B cell (primary cell): ENCODE data around the gene NNT. TPM values are rescaled to one million over a fixed set of nuclear protein-coding genes. Genes with fewer than 3 reads are reported as not detected.

ENCODE experiments used
- ATAC-seq: fragments of 200-7000 bp; cut with Tn5 transposase; one replicate; pipeline ENCODE4 v1.10.0; 2021; ENCODE audit warnings: low read depth, mild to moderate bottlenecking, moderate number of reproducible peaks, moderate library complexity
- CTCF ChIA-PET: fragments of 350-600 bp; sonication (Branson Sonifier 250); formaldehyde crosslinking; loops from one replicate; lab custom pipeline; 2021; ENCODE audit warnings: antibody characterized with exemption, inconsistent platforms; lab: Charles Lee
- POLR2A ChIA-PET: fragments of 350-600 bp; sonication (Branson Sonifier 250); formaldehyde crosslinking; loops from one replicate; lab custom pipeline; 2021; ENCODE audit warnings: antibody characterized with exemption; lab: Charles Lee
- DNase-seq: peaks from one replicate; pipeline ENCODE4 v3.0.0; 2013
- H2AFZ ChIP-seq: 2 replicates; pipeline ENCODE4 v1.6.1; 2012; ENCODE audit warnings: mild to moderate bottlenecking, low read depth, low read length; ENCODE audit not compliant: insufficient read depth, poor library complexity, severe bottlenecking
- H3K27ac ChIP-seq, 2 donors: 1 replicate in 1 of 2; 2 replicates in 1 of 2; pipeline ENCODE4 v1.5.1; 2012 to 2013; ENCODE audit warnings: low read length in 2 of 2, mild to moderate bottlenecking in 2 of 2, moderate library complexity in 1 of 2
- H3K27me3 ChIP-seq, 4 experiments: fragments of 200-600 bp in 1 of 4; sonication (generic) in 1 of 4; replicated peaks in 1 of 4; 1 replicate in 2 of 4; 2 replicates in 2 of 4; pipeline versions ENCODE4 v1.6.1 to v1.7.0; 2013 to 2016; ENCODE audit warnings: low read length in 3 of 4, mild to moderate bottlenecking in 2 of 4, mixed read lengths in 1 of 4, moderate library complexity in 1 of 4; ENCODE audit not compliant: insufficient read depth in 4 of 4, control insufficient read depth in 3 of 4; ENCODE audit errors: control extremely low read depth in 1 of 4
- H3K36me3 ChIP-seq, 2 experiments: replicated peaks in 1 of 2; 1 replicate in 1 of 2; 2 replicates in 1 of 2; pipeline versions ENCODE4 v1.6.1 to v1.7.1; 2013; ENCODE audit warnings: low read length in 1 of 2; ENCODE audit not compliant: insufficient read depth in 2 of 2, control insufficient read depth in 1 of 2; ENCODE audit errors: control extremely low read depth in 1 of 2, extremely low read depth in 1 of 2
- H3K4me1 ChIP-seq, 2 donors: fragments of 200-600 bp in 1 of 2; sonication (generic) in 1 of 2; 1 replicate in 1 of 2; 2 replicates in 1 of 2; pipeline versions ENCODE4 v1.5.1 to v1.6.1; 2013 to 2017; ENCODE audit warnings: low read length in 2 of 2; ENCODE audit not compliant: control insufficient read depth in 2 of 2, insufficient read depth in 2 of 2
- H3K4me2 ChIP-seq: replicated peaks from 2 replicates; pipeline ENCODE3; 2012; ENCODE audit warnings: mild to moderate bottlenecking, low read depth, low read length; ENCODE audit not compliant: poor library complexity, severe bottlenecking
- H3K4me3 ChIP-seq, 5 experiments: fragments of 200-600 bp in 1 of 5; sonication (generic) in 1 of 5; 1 replicate in 3 of 5; 2 replicates in 2 of 5; pipeline versions ENCODE4 v1.5.1 to v1.7.0; 2011 to 2016; ENCODE audit warnings: low read length in 4 of 5, mild to moderate bottlenecking in 4 of 5, low read depth in 2 of 5, control low read depth in 1 of 5, moderate library complexity in 1 of 5; ENCODE audit not compliant: insufficient read depth in 1 of 5; ENCODE audit errors: control extremely low read depth in 1 of 5, extremely low read depth in 1 of 5
- H3K79me2 ChIP-seq: fragments of 200-600 bp; sonication (generic); one replicate; pipeline ENCODE4 v1.6.0; 2016; ENCODE audit warnings: low read length; ENCODE audit not compliant: control insufficient read depth, insufficient read depth
- H3K9ac ChIP-seq: fragments of 200-600 bp; sonication (generic); 2 replicates; pipeline ENCODE4 v1.6.1; 2017; ENCODE audit warnings: mild to moderate bottlenecking, low read length, moderate library complexity
- H3K9me3 ChIP-seq, 3 donors: one replicate each; pipeline versions ENCODE4 v1.6.1 to v1.7.1; 2013; ENCODE audit warnings: low read length in 2 of 3; ENCODE audit not compliant: control insufficient read depth in 2 of 3, insufficient read depth in 1 of 3; ENCODE audit errors: control extremely low read depth in 1 of 3
- H4K20me1 ChIP-seq: 2 replicates; pipeline ENCODE4 v1.6.0; 2012; ENCODE audit warnings: mild to moderate bottlenecking, low read length; ENCODE audit not compliant: insufficient read depth, control insufficient read depth, poor library complexity, severe bottlenecking
- H3K27ac Mint-ChIP-seq: one replicate; pipeline ENCODE4 v1.8.0; 2021; ENCODE audit warnings: mixed read lengths
- H3K27me3 Mint-ChIP-seq: one replicate; pipeline ENCODE4 v1.8.0; 2021; ENCODE audit warnings: mixed read lengths
- H3K4me1 Mint-ChIP-seq: one replicate; pipeline ENCODE4 v1.8.0; 2021; ENCODE audit warnings: mixed read lengths
- H3K4me3 Mint-ChIP-seq: one replicate; pipeline ENCODE4 v1.8.0; 2021; ENCODE audit warnings: mixed read lengths
- H3K9me3 Mint-ChIP-seq: one replicate; pipeline ENCODE4 v1.8.0; 2022; ENCODE audit warnings: mixed read lengths; ENCODE audit not compliant: insufficient read depth
- CTCF ChIP-seq: fragments of 200-600 bp; IDR thresholded peaks from one replicate; pipeline ENCODE4 v1.8.0; 2022; ENCODE audit warnings: antibody characterized with exemption, mild to moderate bottlenecking
- EZH2 ChIP-seq: IDR thresholded peaks from 2 replicates; pipeline ENCODE4 v1.6.1; 2012; ENCODE audit warnings: borderline replicate concordance, low read depth, mild to moderate bottlenecking, moderate library complexity, low read length; ENCODE audit not compliant: insufficient read depth, poor library complexity, severe bottlenecking
- WGBS: methylation state at CpG from one replicate; pipeline ENCODE4 v1.1.5; 2013; ENCODE audit warnings: missing lambda C conversion rate; ENCODE audit not compliant: insufficient coverage; 5-methylcytosine and 5-hydroxymethylcytosine counted together
- intact Hi-C: fragments of 100-400 bp; cut with micrococcal nuclease; formaldehyde crosslinking; loops from one replicate; pipeline ENCODE4 v1.10.0; 2022
- polyA plus RNA-seq: library from polyadenylated mRNA; depleted of rRNA; stranded (reverse); fragments of >200 nt; gene quantifications from 2 replicates; pipeline ENCODE4 v1.2.3, GENCODE V29; 2012
- total RNA-seq, 2 donors: library from RNA; stranded (reverse); fragments of 120-200 nt in 1 of 2; gene quantifications; 1 replicate in 1 of 2; 2 replicates in 1 of 2; pipeline versions ENCODE4 v1.2.3 to v1.2.4, GENCODE V29; 2013 to 2022

Gene NNT
- total and polyA plus RNA-seq, 2 donors (not counting 1 experiment from before 2014, with no cell fraction given) = 17.8 to 61.1 TPM

- no peak overlapping the region for H3K9ac ChIP-seq
- H3K27ac ChIP-seq = no peak overlapping the region
- H3K4me2 ChIP-seq = no peak overlapping the region
- no peaks in the 10 kb centered on the region for H4K20me1 ChIP-seq
- TF ChIP-seq EZH2 (no peak), CTCF (no peak)
- H3K4me3 ChIP-seq = no peak overlapping the region
- H3K79me2 ChIP-seq = peaks cover 11% of the 10 kb centered on the region
- Mint-ChIP-seq H3K4me3 (no peak overlapping the region), H3K27me3 (no peaks in the 10 kb centered on the region), H3K9me3 (no peaks in the 10 kb centered on the region), H3K27ac (no peak overlapping the region), H3K4me1 (no peaks in the 10 kb centered on the region)
- ChIA-PET POLR2A (no interaction called here), CTCF (no interaction called here)
- no peak for ATAC-seq
- intact Hi-C loops = no loop called here
- H3K9me3 ChIP-seq = no peaks in the 10 kb centered on the region
- peaks cover 6 to 18% of the 10 kb centered on the region in 2 experiments for H3K36me3 ChIP-seq
- DNase-seq = no peak
- no peaks in the 10 kb centered on the region for H3K27me3 ChIP-seq
- no peak overlapping the region for H2AFZ ChIP-seq
- no CpG with 5 or more reads among the region's 3 CpGs for WGBS
- no peaks in the 10 kb centered on the region for H3K4me1 ChIP-seq
Measured at GRCh38 chr5:43687275-43687674, 84.3 kb downstream of the NNT start.

- ChIA-PET CTCF (no interaction called here), POLR2A (no interaction called here)
- Histone ChIP-seq H3K36me3 (peaks cover 8 to 12% of the 10 kb centered on the region in 2 experiments), H3K27ac (no peak overlapping the region), H3K9me3 (peaks cover 2 to 10% (median 4%) of the 10 kb centered on the region in 3 donors), H3K79me2 (peaks cover 22% of the 10 kb centered on the region), H2AFZ (no peak overlapping the region), H4K20me1 (no peaks in the 10 kb centered on the region), H3K4me3 (no peak overlapping the region), H3K9ac (no peak overlapping the region), H3K27me3 (no peaks in the 10 kb centered on the region), H3K4me1 (no peaks in the 10 kb centered on the region), H3K4me2 (no peak overlapping the region)
- no peaks in the 10 kb centered on the region for H3K27me3 Mint-ChIP-seq
- intact Hi-C loops = no loop called here
- TF ChIP-seq CTCF (no peak), EZH2 (no peak)
- ATAC-seq = no peak
- H3K4me3 Mint-ChIP-seq = no peak overlapping the region
- peaks cover 9% of the 10 kb centered on the region for H3K9me3 Mint-ChIP-seq
- H3K27ac Mint-ChIP-seq = no peak overlapping the region
- 92% methylated on average over 2 of the region's 4 CpGs for WGBS
- no peaks in the 10 kb centered on the region for H3K4me1 Mint-ChIP-seq
- DNase-seq = no peak
Measured at GRCh38 chr5:43691275-43691674, 88.3 kb downstream of the NNT start.
